NCI-H1105 treated with DMSO at 0.1 percent for 48 hours (cell line): Measurements from ENCODE around the gene ANO4.
"Not testable (repeated sequence)": the region's sequence is repeated elsewhere in the genome, so short reads cannot be mapped to it uniquely, and the experiment has no call there.

Source experiments
- DNase-seq: peaks from one replicate; lab custom pipeline; 2025; lab: John Stamatoyannopoulos, UW

The ANO4 gene

GRCh38 chr12:100871195-100871734 is 76.7 kb downstream of the ANO4 start:
- no peak for DNase-seq

GRCh38 chr12:100875156-100875555 is 80.6 kb downstream of the ANO4 start:
- no peak for DNase-seq

GRCh38 chr12:100875771-100876170 is 81.2 kb downstream of the ANO4 start:
- no peak for DNase-seq

- DNase-seq, result no peak
Observed at GRCh38 chr12:100877776-100878175, 83.2 kb downstream of the ANO4 start.

GRCh38 chr12:100895192-100895591 is 100.6 kb downstream of the ANO4 start:
- no peak for DNase-seq

- no peak for DNase-seq
Observed at GRCh38 chr12:100896192-100896591, 101.6 kb downstream of the ANO4 start.

- DNase-seq, result peak; percentile 12
Observed at GRCh38 chr12:100897240-100897639, 102.7 kb downstream of the ANO4 start.

- no peak for DNase-seq
Observed at GRCh38 chr12:100899301-100899700, 104.7 kb downstream of the ANO4 start.

GRCh38 chr12:100900808-100901207 is 106.2 kb downstream of the ANO4 start:
- no peak for DNase-seq

- no peak for DNase-seq
Observed at GRCh38 chr12:100901266-100901665, 106.7 kb downstream of the ANO4 start.

GRCh38 chr12:100904270-100904669 is 109.7 kb downstream of the ANO4 start:
- no peak for DNase-seq

GRCh38 chr12:100908501-100908900 is 113.9 kb downstream of the ANO4 start:
- DNase-seq, result no peak

GRCh38 chr12:100913872-100914592 is 119.5 kb downstream of the ANO4 start:
- no peak for DNase-seq

GRCh38 chr12:100919116-100919515 is 124.5 kb downstream of the ANO4 start:
- no peak for DNase-seq

GRCh38 chr12:100920493-100920892 is 125.9 kb downstream of the ANO4 start:
- no peak for DNase-seq

- DNase-seq, result no peak
Observed at GRCh38 chr12:100926669-100927248, 132.2 kb downstream of the ANO4 start.

GRCh38 chr12:100927826-100928225 is 133.2 kb downstream of the ANO4 start:
- DNase-seq, result no peak

GRCh38 chr12:100932571-100932970 is 138.0 kb downstream of the ANO4 start:
- DNase-seq, result no peak

GRCh38 chr12:100933531-100933930 is 139.0 kb downstream of the ANO4 start:
- not testable (repeated sequence) for DNase-seq

- no peak for DNase-seq
Observed at GRCh38 chr12:100935929-100936328, 141.4 kb downstream of the ANO4 start.

GRCh38 chr12:100936661-100937060 is 142.1 kb downstream of the ANO4 start:
- no peak for DNase-seq

- no peak for DNase-seq
Observed at GRCh38 chr12:100940503-100940902, 145.9 kb downstream of the ANO4 start.

GRCh38 chr12:100942984-100943749 is 148.6 kb downstream of the ANO4 start:
- DNase-seq, result no peak
